H1 (cell line): ENCODE data around the gene SGMS1. TPM values are rescaled to one million over a fixed set of nuclear protein-coding genes. Genes with fewer than 3 reads are reported as not detected.
"Not testable (repeated sequence)": the region's sequence is repeated elsewhere in the genome, so short reads cannot be mapped to it uniquely, and the experiment has no call there.

ENCODE experiments used
- CTCF ChIA-PET: fragments of 300-600 bp; sonication (Branson Sonifier 250); formaldehyde crosslinking; loops from one replicate; lab custom pipeline; 2021; ENCODE audit not compliant: partially characterized antibody; lab: Charles Lee
- POLR2A ChIA-PET: fragments of 300-600 bp; sonication (Branson Sonifier 250); formaldehyde crosslinking; loops from one replicate; lab custom pipeline; 2021; ENCODE audit warnings: inconsistent platforms; ENCODE audit not compliant: partially characterized antibody; lab: Charles Lee
- DNase-seq, 2 experiments: peaks; one replicate each; pipeline versions ENCODE4 v3.0.0 to v3.0.0-alpha.2; 2010 to 2022; ENCODE audit warnings: low spot score in 2 of 2, low read depth in 1 of 2, mixed read lengths in 1 of 2
- FAIRE-seq: peaks from 2 replicates; lab custom pipeline; 2011; peaks lifted over from hg19 to GRCh38; lab: Jason Lieb, UNC
- H2AFZ ChIP-seq: 2 replicates; pipeline ENCODE4 v1.8.1; 2012; ENCODE audit warnings: low read length, inconsistent platforms
- H2AK5ac ChIP-seq: 2 replicates; pipeline ENCODE4 v1.6.1; 2013; ENCODE audit warnings: low read depth, low read length
- H2BK120ac ChIP-seq: replicated peaks from 2 replicates; pipeline ENCODE3; 2013; ENCODE audit warnings: low read depth, low read length, inconsistent platforms
- H2BK12ac ChIP-seq: 2 replicates; pipeline ENCODE4 v1.6.1; 2013; ENCODE audit warnings: low read depth, low read length
- H2BK15ac ChIP-seq: 2 replicates; pipeline ENCODE4 v1.6.1; 2013; ENCODE audit warnings: low read length
- H2BK20ac ChIP-seq: 2 replicates; pipeline ENCODE4 v1.6.1; 2013; ENCODE audit warnings: low read length
- H2BK5ac ChIP-seq: 2 replicates; pipeline ENCODE4 v1.6.1; 2013; ENCODE audit warnings: low read depth, low read length
- H3K14ac ChIP-seq: 2 replicates; pipeline ENCODE4 v1.6.1; 2013; ENCODE audit warnings: inconsistent platforms; ENCODE audit not compliant: insufficient read length
- H3K18ac ChIP-seq: 2 replicates; pipeline ENCODE4 v1.6.1; 2013; ENCODE audit warnings: low read length; ENCODE audit errors: extremely low read depth
- H3K23ac ChIP-seq: 2 replicates; pipeline ENCODE4 v1.6.1; 2013; ENCODE audit warnings: inconsistent platforms; ENCODE audit not compliant: insufficient read length
- H3K23me2 ChIP-seq: 2 replicates; pipeline ENCODE4 v1.6.1; 2013; ENCODE audit warnings: low read depth, low read length
- H3K27ac ChIP-seq: 2 replicates; pipeline ENCODE4 v1.6.1; 2011; ENCODE audit warnings: low read depth, low read length, inconsistent platforms
- H3K27me3 ChIP-seq, 4 experiments: replicated peaks in 1 of 4; 1 replicate in 1 of 4; 2 replicates in 3 of 4; pipeline versions ENCODE4 v1.6.1 to v1.8.1; 2011 to 2013; ENCODE audit warnings: low read length in 3 of 4, mild to moderate bottlenecking in 3 of 4, inconsistent platforms in 2 of 4, mixed read lengths in 2 of 4, moderate library complexity in 1 of 4; ENCODE audit not compliant: control insufficient read depth in 3 of 4, insufficient read depth in 3 of 4; ENCODE audit errors: extremely low read depth in 1 of 4
- H3K36me3 ChIP-seq, 4 experiments: 2 replicates each; pipeline versions ENCODE4 v1.6.1 to v1.8.1; 2011 to 2013; ENCODE audit warnings: mild to moderate bottlenecking in 4 of 4, low read length in 3 of 4, moderate library complexity in 2 of 4, control low read depth in 1 of 4, inconsistent platforms in 1 of 4; ENCODE audit not compliant: insufficient read depth in 4 of 4, control insufficient read depth in 2 of 4
- H3K4ac ChIP-seq: replicated peaks from 2 replicates; pipeline ENCODE3; 2013; ENCODE audit warnings: low read length, low read depth, mixed read lengths, inconsistent platforms; ENCODE audit not compliant: insufficient read length
- H3K4me1 ChIP-seq, 4 experiments: replicated peaks in 1 of 4; 1 replicate in 1 of 4; 2 replicates in 3 of 4; pipeline versions ENCODE4 v1.6.1 to v1.8.1; 2011 to 2013; ENCODE audit warnings: low read length in 3 of 4, inconsistent platforms in 2 of 4, mixed read lengths in 1 of 4; ENCODE audit not compliant: insufficient read depth in 4 of 4, control insufficient read depth in 3 of 4
- H3K4me2 ChIP-seq, 2 experiments: 2 replicates each; pipeline versions ENCODE4 v1.6.1 to v1.8.1; 2011 to 2013; ENCODE audit warnings: low read depth in 2 of 2, low read length in 2 of 2, control low read depth in 1 of 2, inconsistent platforms in 1 of 2, mild to moderate bottlenecking in 1 of 2; ENCODE audit not compliant: insufficient read depth in 1 of 2
- H3K4me3 ChIP-seq, 4 experiments: fragments of 200-600, 300-600 bp in 1 of 4; sonication (generic), shearing (Covaris generic), sonication (Bioruptor Twin) in 1 of 4; 2 replicates each; pipeline versions ENCODE4 v1.5.1 to v1.8.1; 2011 to 2016; ENCODE audit warnings: low read length in 4 of 4, low read depth in 3 of 4, control low read depth in 2 of 4, inconsistent platforms in 2 of 4, mild to moderate bottlenecking in 2 of 4, mixed read lengths in 1 of 4, moderate library complexity in 1 of 4; ENCODE audit not compliant: insufficient read depth in 2 of 4; ENCODE audit errors: extremely low read depth in 1 of 4
- H3K56ac ChIP-seq: replicated peaks from 2 replicates; pipeline ENCODE3; 2013; ENCODE audit warnings: low read depth, mild to moderate bottlenecking, mixed read lengths, low read length, inconsistent platforms; ENCODE audit not compliant: insufficient read length
- H3K79me1 ChIP-seq: 2 replicates; pipeline ENCODE4 v1.6.1; 2013; ENCODE audit warnings: low read depth, low read length, control low read depth
- H3K79me2 ChIP-seq, 2 experiments: 2 replicates each; pipeline versions ENCODE4 v1.6.1 to v1.8.1; 2012 to 2013; ENCODE audit warnings: low read length in 2 of 2, mild to moderate bottlenecking in 2 of 2, inconsistent platforms in 1 of 2; ENCODE audit not compliant: insufficient read depth in 2 of 2, control insufficient read depth in 1 of 2
- H3K9ac ChIP-seq, 4 experiments: replicated peaks in 1 of 4; 1 replicate in 1 of 4; 2 replicates in 3 of 4; pipeline versions ENCODE4 v1.6.1 to v1.8.1; 2011 to 2013; ENCODE audit warnings: low read depth in 3 of 4, low read length in 3 of 4, control low read depth in 2 of 4, mild to moderate bottlenecking in 2 of 4, moderate library complexity in 2 of 4, inconsistent platforms in 1 of 4; ENCODE audit errors: extremely low read depth in 1 of 4
- H3K9me3 ChIP-seq, 2 experiments: 2 replicates each; pipeline versions ENCODE4 v1.6.1 to v1.8.1; 2012 to 2013; ENCODE audit warnings: mild to moderate bottlenecking in 2 of 2, moderate library complexity in 2 of 2, control low read depth in 1 of 2, inconsistent platforms in 1 of 2, low read depth in 1 of 2, low read length in 1 of 2, mixed read lengths in 1 of 2; ENCODE audit not compliant: insufficient read depth in 2 of 2
- H4K20me1 ChIP-seq, 2 experiments: replicated peaks in 1 of 2; 2 replicates each; pipeline versions ENCODE3 to v1.8.1; 2011 to 2013; ENCODE audit warnings: inconsistent platforms in 2 of 2, low read length in 2 of 2, mild to moderate bottlenecking in 1 of 2; ENCODE audit not compliant: insufficient read depth in 2 of 2, control insufficient read depth in 1 of 2
- H4K5ac ChIP-seq: 2 replicates; pipeline ENCODE4 v1.6.1; 2013; ENCODE audit warnings: low read length, low read depth, mixed read lengths, inconsistent platforms; ENCODE audit not compliant: insufficient read length
- H4K8ac ChIP-seq: 2 replicates; pipeline ENCODE4 v1.8.0; 2013; ENCODE audit warnings: mild to moderate bottlenecking, moderate library complexity, low read length, inconsistent platforms; ENCODE audit not compliant: insufficient read depth; ENCODE audit errors: extremely low read depth
- H4K91ac ChIP-seq: replicated peaks from 2 replicates; pipeline ENCODE3; 2013; ENCODE audit warnings: low read length, mixed read lengths, inconsistent platforms; ENCODE audit not compliant: insufficient read length
- whole genome bisulfite sequencing, 2 experiments: shearing (Covaris generic) in 1 of 2; methylation state at CpG; one replicate each; pipeline versions ENCODE4 v1.1.6 to v1.1.7; 2013 to 2015; ENCODE audit warnings: low lambda C conversion rate in 2 of 2, mixed read lengths in 2 of 2, inconsistent platforms in 1 of 2, low coverage in 1 of 2, missing lambda C conversion rate in 1 of 2; ENCODE audit not compliant: insufficient replicate concordance in 2 of 2, insufficient coverage in 1 of 2, insufficient read length in 1 of 2; ENCODE audit errors: extremely low coverage in 1 of 2, missing lambda C conversion rate in 1 of 2; 5-methylcytosine and 5-hydroxymethylcytosine counted together
- polyA plus RNA-seq, 7 experiments: library from polyadenylated mRNA; depleted of rRNA in 3 of 7; stranded (reverse) in 5 of 7; unstranded in 2 of 7; fragments of >200 nt in 5 of 7; fragments of 200-250 nt in 2 of 7; gene quantifications; 1 replicate in 5 of 7; 2 replicates in 1 of 7; 4 replicates in 1 of 7; pipeline versions ENCODE4 v1.2.1 to v1.2.3, GENCODE V29; 2011 to 2013; ENCODE audit warnings: missing spikeins in 2 of 7, mixed read lengths in 2 of 7
- total RNA-seq: library from RNA; stranded (reverse); fragmentation: NEBNext Ultra II Directional; extraction: Animal tissue kit (Norgen Biotek cat#: 25700); gene quantifications from 2 replicates; pipeline ENCODE4 v1.2.1, GENCODE V29; 2021

Gene SGMS1
- total and polyA plus RNA-seq, 2 of the 8 experiments (the other 6 are each of a cell fraction or from before 2014, with no cell fraction given): 6.0 to 15.6 TPM

- H3K79me2 ChIP-seq, H3K9me3 ChIP-seq, H3K23me2 ChIP-seq, DNase-seq, H4K91ac ChIP-seq, H3K4me2 ChIP-seq, H3K18ac ChIP-seq, H3K27me3 ChIP-seq, H2BK5ac ChIP-seq, H3K9ac ChIP-seq, H3K56ac ChIP-seq, H3K4me1 ChIP-seq, H4K8ac ChIP-seq, H4K20me1 ChIP-seq, H3K79me1 ChIP-seq, H3K4me3 ChIP-seq, H2AFZ ChIP-seq, H3K14ac ChIP-seq, H2BK120ac ChIP-seq, H3K27ac ChIP-seq, H4K5ac ChIP-seq, H3K36me3 ChIP-seq, H2BK12ac ChIP-seq, H3K23ac ChIP-seq, H3K4ac ChIP-seq, H2BK20ac ChIP-seq, FAIRE-seq, H2AK5ac ChIP-seq, H2BK15ac ChIP-seq: not testable (repeated sequence)
- ChIA-PET POLR2A (interaction anchor here (0.6 kb wide), 1 partner anchor 686 kb away, joined by 3 read pairs; no protein-coding TSS in a partner anchor), CTCF (interaction anchor here (1.3 to 1.6 kb wide), 2 partner anchors 13 to 15 kb away, joined by 4 to 5 read pairs; no protein-coding TSS in a partner anchor)
- 81% methylated on average over 10 of the region's 10 CpGs; no CpG with 5 or more reads in 1 of the 2 experiments for WGBS, 2 experiments
Observed at GRCh38 chr10:50262625-50263024, 361.1 kb downstream of the SGMS1 start.
